SK-N-SH (cell line): Measurements from ENCODE around the gene SPATA16. TPM values are rescaled to one million over a fixed set of nuclear protein-coding genes. Genes with fewer than 3 reads are reported as not detected.
A peak's percentile ranks its signal among the peaks of the same experiment; 100 is the strongest.

ENCODE experiments used
- CTCF ChIA-PET: fragments of 300-600, 350-600 bp; formaldehyde crosslinking; extraction: SDS; loops from one replicate; lab custom pipeline; 2021; lab: Yijun Ruan, JAX
- POLR2A ChIA-PET: fragments of 350-600 bp; sonication (Branson Sonifier 250); formaldehyde crosslinking; extraction: SDS; loops from one replicate; lab custom pipeline; 2020; ENCODE audit warnings: antibody characterized with exemption, inconsistent platforms; lab: Yijun Ruan, JAX
- DNase-seq: peaks from one replicate; pipeline ENCODE4 v3.0.0; 2012
- H2AFZ ChIP-seq: fragments of 200-600 bp; sonication (generic); 2 replicates; pipeline ENCODE4 v1.8.1; 2016; ENCODE audit warnings: antibody characterized with exemption, mild to moderate bottlenecking, low read depth
- H3F3A ChIP-seq: fragments of 200-600 bp; sonication (generic); replicated peaks from 2 replicates; pipeline ENCODE3; 2016; ENCODE audit warnings: antibody characterized with exemption, mild to moderate bottlenecking; ENCODE audit not compliant: insufficient read depth
- H3K27ac ChIP-seq, 2 experiments: fragments of 200-500 bp in 1 of 2; fragments of 200-600 bp in 1 of 2; sonication (Bioruptor generic) in 1 of 2; sonication (generic), shearing (Covaris generic) in 1 of 2; 2 replicates each; pipeline versions ENCODE4 v1.5.1 to v1.6.1; 2014 to 2016; ENCODE audit warnings: low read depth in 2 of 2, inconsistent platforms in 1 of 2, low read length in 1 of 2, mild to moderate bottlenecking in 1 of 2, mixed read lengths in 1 of 2
- H3K27me3 ChIP-seq: fragments of 200-600 bp; sonication (generic), shearing (Covaris generic); 2 replicates; pipeline ENCODE4 v1.6.1; 2016; ENCODE audit warnings: mixed run types; ENCODE audit not compliant: insufficient read depth
- H3K36me3 ChIP-seq, 2 experiments: fragments of 200-500 bp in 1 of 2; fragments of 200-600 bp in 1 of 2; sonication (Bioruptor generic) in 1 of 2; sonication (generic) in 1 of 2; replicated peaks in 1 of 2; 2 replicates each; pipeline versions ENCODE3 to v1.5.1; 2014 to 2016; ENCODE audit warnings: low read length in 1 of 2, mild to moderate bottlenecking in 1 of 2; ENCODE audit not compliant: insufficient read depth in 2 of 2, control insufficient read depth in 1 of 2
- H3K4me1 ChIP-seq, 2 experiments: fragments of 200-500 bp in 1 of 2; fragments of 200-600 bp in 1 of 2; sonication (Bioruptor generic) in 1 of 2; sonication (generic), shearing (Covaris generic) in 1 of 2; 2 replicates each; pipeline versions ENCODE4 v1.5.1 to v1.6.1; 2014 to 2016; ENCODE audit warnings: low read depth in 1 of 2, low read length in 1 of 2, mixed run types in 1 of 2; ENCODE audit not compliant: insufficient read depth in 2 of 2, control insufficient read depth in 1 of 2
- H3K4me2 ChIP-seq: fragments of 200-600 bp; sonication (generic), shearing (Covaris generic); 2 replicates; pipeline ENCODE4 v1.6.1; 2017; ENCODE audit warnings: mixed run types
- H3K4me3 ChIP-seq, 2 experiments: fragments of 200-500 bp in 1 of 2; fragments of 200-600 bp in 1 of 2; sonication (Bioruptor generic) in 1 of 2; sonication (generic), shearing (Covaris generic) in 1 of 2; 2 replicates each; pipeline versions ENCODE4 v1.5.1 to v1.8.1; 2014 to 2016; ENCODE audit warnings: low read depth in 2 of 2, inconsistent platforms in 1 of 2, low read length in 1 of 2, mild to moderate bottlenecking in 1 of 2, mixed read lengths in 1 of 2, moderate library complexity in 1 of 2
- H3K79me2 ChIP-seq: fragments of 200-600 bp; sonication (generic); 2 replicates; pipeline ENCODE4 v1.8.1; 2017; ENCODE audit warnings: mild to moderate bottlenecking; ENCODE audit not compliant: insufficient read depth
- H3K9ac ChIP-seq: fragments of 200-600 bp; sonication (generic); 2 replicates; pipeline ENCODE4 v1.6.1; 2017; ENCODE audit warnings: mixed run types
- H3K9me2 ChIP-seq: fragments of 200-600 bp; sonication (generic); 2 replicates; pipeline ENCODE4 v1.6.1; 2017; ENCODE audit warnings: mixed run types
- H3K9me3 ChIP-seq: fragments of 200-600 bp; sonication (generic); 2 replicates; pipeline ENCODE4 v1.6.1; 2017; ENCODE audit warnings: mixed run types, mild to moderate bottlenecking, moderate library complexity
- H4K20me1 ChIP-seq: fragments of 200-600 bp; sonication (generic); 2 replicates; pipeline ENCODE4 v1.6.1; 2017; ENCODE audit warnings: mild to moderate bottlenecking, mixed run types; ENCODE audit not compliant: insufficient read depth
- GABPA ChIP-seq: IDR thresholded peaks from 2 replicates; pipeline ENCODE4 v1.4.0; 2012; ENCODE audit warnings: low read depth, mild to moderate bottlenecking
- IRF3 ChIP-seq: fragments of 150-350 bp; IDR thresholded peaks from 2 replicates; pipeline ENCODE4 v1.6.1; 2016; ENCODE audit warnings: mild to moderate bottlenecking, low read depth, low read length
- JUND ChIP-seq: IDR thresholded peaks from 2 replicates; pipeline ENCODE4 v1.4.0; 2012
- NRF1 ChIP-seq: IDR thresholded peaks from 2 replicates; pipeline ENCODE4 v1.6.1; 2012; ENCODE audit warnings: low read depth, mild to moderate bottlenecking, low read length
- RAD21 ChIP-seq: IDR thresholded peaks from 2 replicates; pipeline ENCODE4 v1.6.1; 2012; ENCODE audit warnings: mild to moderate bottlenecking, low read length
- RCOR1 ChIP-seq: fragments of 150-350 bp; IDR thresholded peaks from 2 replicates; pipeline ENCODE4 v1.6.1; 2017; ENCODE audit warnings: antibody characterized with exemption, low read length
- RFX5 ChIP-seq: IDR thresholded peaks from 2 replicates; pipeline ENCODE4 v1.6.1; 2012; ENCODE audit warnings: mild to moderate bottlenecking, improper control_type of control experiment, low read length
- TCF12 ChIP-seq: IDR thresholded peaks from 2 replicates; pipeline ENCODE4 v1.4.0; 2012
- USF1 ChIP-seq: IDR thresholded peaks from 2 replicates; pipeline ENCODE4 v1.4.0; 2012; ENCODE audit warnings: low read depth, borderline replicate concordance
- WGBS: methylation state at CpG from one replicate; pipeline ENCODE4 v1.1.6; 2017; ENCODE audit warnings: low lambda C conversion rate; 5-methylcytosine and 5-hydroxymethylcytosine counted together
- polyA plus RNA-seq, 3 experiments: library from polyadenylated mRNA; depleted of rRNA; stranded (reverse); fragments of >200 nt; gene quantifications; 2 replicates each; pipeline ENCODE4 v1.2.3, GENCODE V29; 2012
- TF ChIP-seq, protein P1 (sequence below): IDR thresholded peaks from 2 replicates; pipeline ENCODE4 v1.6.1; 2012; ENCODE audit warnings: mild to moderate bottlenecking, low read depth, low read length, moderate library complexity
- TF ChIP-seq, protein P2 (sequence below): fragments of 200-600 bp; sonication (generic); IDR thresholded peaks from 2 replicates; pipeline ENCODE4 v1.6.1; 2017; ENCODE audit warnings: antibody characterized with exemption, mild to moderate bottlenecking, moderate library complexity
- TF ChIP-seq, protein P3 (sequence below): IDR thresholded peaks from 2 replicates; pipeline ENCODE4; 2012

SPATA16 gene
- polyA plus RNA-seq, 1 of the 3 experiments (the other 2 are of a cell fraction), result not detected

DNA sequence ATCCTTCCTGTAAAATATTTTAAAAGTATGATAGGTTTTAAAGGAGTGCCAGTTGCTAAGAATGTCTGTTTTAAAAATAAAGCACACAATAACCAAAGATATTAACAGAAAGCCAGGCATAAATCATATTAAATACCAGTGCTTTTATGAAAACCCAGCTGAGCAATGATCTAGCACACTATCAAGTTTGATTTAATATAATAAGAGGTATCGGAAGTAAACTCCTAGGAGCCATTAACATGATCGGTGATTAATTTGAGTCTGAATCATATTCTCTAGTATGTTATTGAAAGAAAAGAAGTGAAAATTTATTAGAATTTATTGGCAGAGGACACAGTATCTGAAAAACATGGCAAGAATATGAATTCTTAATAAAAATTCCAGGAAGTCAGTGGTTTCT, 91.7 kb downstream of the SPATA16 start (continued):
- TF ChIP-seq GABPA, result no peak
- no peak for TF ChIP-seq JUND
- no peak for TF ChIP-seq RFX5
- no peak for TF ChIP-seq TCF12
- TF ChIP-seq IRF3, result no peak
- TF ChIP-seq USF1, result no peak
- no peak for TF ChIP-seq RCOR1
- TF ChIP-seq, protein P1, sequence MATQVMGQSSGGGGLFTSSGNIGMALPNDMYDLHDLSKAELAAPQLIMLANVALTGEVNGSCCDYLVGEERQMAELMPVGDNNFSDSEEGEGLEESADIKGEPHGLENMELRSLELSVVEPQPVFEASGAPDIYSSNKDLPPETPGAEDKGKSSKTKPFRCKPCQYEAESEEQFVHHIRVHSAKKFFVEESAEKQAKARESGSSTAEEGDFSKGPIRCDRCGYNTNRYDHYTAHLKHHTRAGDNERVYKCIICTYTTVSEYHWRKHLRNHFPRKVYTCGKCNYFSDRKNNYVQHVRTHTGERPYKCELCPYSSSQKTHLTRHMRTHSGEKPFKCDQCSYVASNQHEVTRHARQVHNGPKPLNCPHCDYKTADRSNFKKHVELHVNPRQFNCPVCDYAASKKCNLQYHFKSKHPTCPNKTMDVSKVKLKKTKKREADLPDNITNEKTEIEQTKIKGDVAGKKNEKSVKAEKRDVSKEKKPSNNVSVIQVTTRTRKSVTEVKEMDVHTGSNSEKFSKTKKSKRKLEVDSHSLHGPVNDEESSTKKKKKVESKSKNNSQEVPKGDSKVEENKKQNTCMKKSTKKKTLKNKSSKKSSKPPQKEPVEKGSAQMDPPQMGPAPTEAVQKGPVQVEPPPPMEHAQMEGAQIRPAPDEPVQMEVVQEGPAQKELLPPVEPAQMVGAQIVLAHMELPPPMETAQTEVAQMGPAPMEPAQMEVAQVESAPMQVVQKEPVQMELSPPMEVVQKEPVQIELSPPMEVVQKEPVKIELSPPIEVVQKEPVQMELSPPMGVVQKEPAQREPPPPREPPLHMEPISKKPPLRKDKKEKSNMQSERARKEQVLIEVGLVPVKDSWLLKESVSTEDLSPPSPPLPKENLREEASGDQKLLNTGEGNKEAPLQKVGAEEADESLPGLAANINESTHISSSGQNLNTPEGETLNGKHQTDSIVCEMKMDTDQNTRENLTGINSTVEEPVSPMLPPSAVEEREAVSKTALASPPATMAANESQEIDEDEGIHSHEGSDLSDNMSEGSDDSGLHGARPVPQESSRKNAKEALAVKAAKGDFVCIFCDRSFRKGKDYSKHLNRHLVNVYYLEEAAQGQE, result no peak

DNA sequence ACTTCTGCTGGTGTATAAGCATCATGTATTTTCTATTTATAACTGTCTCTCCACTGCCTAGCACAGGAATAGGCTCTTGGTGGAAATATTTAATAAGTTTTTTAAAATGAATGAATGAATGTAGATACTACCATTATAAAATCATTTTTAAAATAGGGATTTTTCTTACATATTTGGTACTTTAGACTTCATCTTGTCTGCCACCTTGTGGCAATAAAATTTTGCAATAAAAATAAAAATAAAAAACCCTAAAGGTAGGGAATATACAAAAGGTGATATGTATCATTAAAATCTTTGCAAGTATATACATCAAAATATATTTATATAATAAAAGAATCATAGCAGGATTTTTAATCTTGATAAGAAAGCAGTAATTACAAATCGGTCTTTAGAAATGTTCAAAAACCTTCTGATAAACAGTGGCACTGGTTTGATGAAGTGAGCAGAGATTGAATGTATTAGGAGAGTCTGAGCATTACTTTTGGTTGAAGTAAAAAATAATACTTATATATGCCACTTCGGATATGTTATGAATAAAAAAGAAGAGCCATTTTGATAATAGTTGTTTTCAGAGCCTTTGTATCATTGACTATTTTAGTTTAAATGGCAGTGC, 95.2 kb downstream of the SPATA16 start:
- no peak for TF ChIP-seq NRF1
- TF ChIP-seq, protein P2, sequence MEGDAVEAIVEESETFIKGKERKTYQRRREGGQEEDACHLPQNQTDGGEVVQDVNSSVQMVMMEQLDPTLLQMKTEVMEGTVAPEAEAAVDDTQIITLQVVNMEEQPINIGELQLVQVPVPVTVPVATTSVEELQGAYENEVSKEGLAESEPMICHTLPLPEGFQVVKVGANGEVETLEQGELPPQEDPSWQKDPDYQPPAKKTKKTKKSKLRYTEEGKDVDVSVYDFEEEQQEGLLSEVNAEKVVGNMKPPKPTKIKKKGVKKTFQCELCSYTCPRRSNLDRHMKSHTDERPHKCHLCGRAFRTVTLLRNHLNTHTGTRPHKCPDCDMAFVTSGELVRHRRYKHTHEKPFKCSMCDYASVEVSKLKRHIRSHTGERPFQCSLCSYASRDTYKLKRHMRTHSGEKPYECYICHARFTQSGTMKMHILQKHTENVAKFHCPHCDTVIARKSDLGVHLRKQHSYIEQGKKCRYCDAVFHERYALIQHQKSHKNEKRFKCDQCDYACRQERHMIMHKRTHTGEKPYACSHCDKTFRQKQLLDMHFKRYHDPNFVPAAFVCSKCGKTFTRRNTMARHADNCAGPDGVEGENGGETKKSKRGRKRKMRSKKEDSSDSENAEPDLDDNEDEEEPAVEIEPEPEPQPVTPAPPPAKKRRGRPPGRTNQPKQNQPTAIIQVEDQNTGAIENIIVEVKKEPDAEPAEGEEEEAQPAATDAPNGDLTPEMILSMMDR, result peak; percentile 63
- no peak for TF ChIP-seq IRF3
- TF ChIP-seq RAD21, result 0 out of 2 replicates have a peak, but pooled peaks have one; percentile 9
- TF ChIP-seq RFX5, result no peak
- TF ChIP-seq, protein P3, sequence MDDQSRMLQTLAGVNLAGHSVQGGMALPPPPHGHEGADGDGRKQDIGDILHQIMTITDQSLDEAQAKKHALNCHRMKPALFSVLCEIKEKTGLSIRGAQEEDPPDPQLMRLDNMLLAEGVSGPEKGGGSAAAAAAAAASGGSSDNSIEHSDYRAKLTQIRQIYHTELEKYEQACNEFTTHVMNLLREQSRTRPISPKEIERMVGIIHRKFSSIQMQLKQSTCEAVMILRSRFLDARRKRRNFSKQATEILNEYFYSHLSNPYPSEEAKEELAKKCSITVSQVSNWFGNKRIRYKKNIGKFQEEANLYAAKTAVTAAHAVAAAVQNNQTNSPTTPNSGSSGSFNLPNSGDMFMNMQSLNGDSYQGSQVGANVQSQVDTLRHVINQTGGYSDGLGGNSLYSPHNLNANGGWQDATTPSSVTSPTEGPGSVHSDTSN, result no peak
- Histone ChIP-seq H3K27me3 (no peaks in the 10 kb centered on the region), H3K9ac (no peak overlapping the region), H3K79me2 (no peaks in the 10 kb centered on the region), H3K9me2 (no peaks in the 10 kb centered on the region), H3K36me3 (no peaks in the 10 kb centered on the region), H4K20me1 (no peaks in the 10 kb centered on the region), H3K4me2 (no peak overlapping the region), H3K4me1 (no peaks in the 10 kb centered on the region; a peak in 1 of 4 replicates), H3K9me3 (no peaks in the 10 kb centered on the region), H3K4me3 (no peak overlapping the region), H3F3A (no peaks in the 10 kb centered on the region), H3K27ac (no peak overlapping the region), H2AFZ (no peak overlapping the region)
- POLR2A ChIA-PET, result no interaction called here
- CTCF ChIA-PET, result interaction anchor here (0.7 to 1.3 kb wide), 9 partner anchors 14 to 210 kb away, joined by 3 to 6 read pairs (median 3); no protein-coding TSS in a partner anchor
- WGBS, result 4% methylated on average over 2 of the region's 2 CpGs
- DNase-seq, result no peak
